IPS-NIHi7 (cell line): ENCODE data around the gene FOXO3B.
"Not testable (repeated sequence)": the region's sequence is repeated elsewhere in the genome, so short reads cannot be mapped to it uniquely, and the experiment has no call there.

Experiments used
- DNase-seq: peaks from one replicate; pipeline ENCODE4 v3.0.0; 2012; ENCODE audit warnings: mixed read lengths; ENCODE audit errors: extremely low spot score

The FOXO3B gene

GRCh38 chr17:18681767-18682571 lies at the start of gene FOXO3B:
Gene FOXO3B (minus strand): TSS chr17:18682314. CDS start chr17:18681651, 663 bp downstream.
- DNase-seq, result peak; percentile 53

- not testable (repeated sequence) for DNase-seq
Measured at GRCh38 chr17:18723509-18723908, 41.4 kb upstream of the FOXO3B start.

- not testable (repeated sequence) for DNase-seq
Measured at GRCh38 chr17:18722612-18723011, 40.5 kb upstream of the FOXO3B start.

- DNase-seq, result not testable (repeated sequence)
Measured at GRCh38 chr17:18721775-18722547, 39.8 kb upstream of the FOXO3B start.

- not testable (repeated sequence) for DNase-seq
Measured at GRCh38 chr17:18719428-18720110, 37.5 kb upstream of the FOXO3B start.

GRCh38 chr17:18718643-18719427 lies 36.7 kb upstream of the FOXO3B start:
- DNase-seq, result peak; percentile 14

- DNase-seq, result not testable (repeated sequence)
Measured at GRCh38 chr17:18712354-18712999, 30.4 kb upstream of the FOXO3B start.

GRCh38 chr17:18708215-18708614 lies 26.1 kb upstream of the FOXO3B start:
- DNase-seq, result not testable (repeated sequence)

- not testable (repeated sequence) for DNase-seq
Measured at GRCh38 chr17:18705955-18706354, 23.8 kb upstream of the FOXO3B start.

GRCh38 chr17:18698473-18699103 lies 16.5 kb upstream of the FOXO3B start:
- not testable (repeated sequence) for DNase-seq

- not testable (repeated sequence) for DNase-seq
Measured at GRCh38 chr17:18695143-18695542, 13.0 kb upstream of the FOXO3B start.

- DNase-seq, result not testable (repeated sequence)
Measured at GRCh38 chr17:18682668-18683067, 554 bp upstream of the FOXO3B start.

- not testable (repeated sequence) for DNase-seq
Measured at GRCh38 chr17:18677381-18677780, 4.7 kb downstream of the FOXO3B start.

GRCh38 chr17:18676928-18677327 lies 5.2 kb downstream of the FOXO3B start:
- not testable (repeated sequence) for DNase-seq

- not testable (repeated sequence) for DNase-seq
Measured at GRCh38 chr17:18672395-18673227, 9.5 kb downstream of the FOXO3B start.

GRCh38 chr17:18668625-18669024 lies 13.5 kb downstream of the FOXO3B start:
- not testable (repeated sequence) for DNase-seq

GRCh38 chr17:18667535-18667934 lies 14.6 kb downstream of the FOXO3B start:
- DNase-seq, result not testable (repeated sequence)

- not testable (repeated sequence) for DNase-seq
Measured at GRCh38 chr17:18666326-18666725, 15.8 kb downstream of the FOXO3B start.

GRCh38 chr17:18661924-18662624 lies 20.0 kb downstream of the FOXO3B start:
- not testable (repeated sequence) for DNase-seq
